ENCODE results near the gene RXFP2. TPM values are rescaled to one million over a fixed set of nuclear protein-coding genes. Genes with fewer than 3 reads are reported as not detected.

Gene RXFP2
- total and polyA plus RNA-seq, 2 donors from 2014 or later, result 0.09 TPM; not detected in 1

GRCh38 chr13:31733647-31734046, 5.7 kb upstream of the RXFP2 start:
- intact Hi-C loops (cut with DNase I), result loop anchor here (10.0 kb wide), 1 partner anchor 299 kb away; no protein-coding TSS in a partner anchor
- H3K9me3 ChIP-seq (ENCODE audit: control insufficient read depth in 2 of 3, insufficient read depth in 1 of 3, low read length in 3 of 3), result no peaks in the 10 kb centered on the region
- H3K27ac ChIP-seq (ENCODE audit: low read depth in 2 of 2, low read length in 2 of 2), result no peak overlapping the region
- TF ChIP-seq CTCF (IDR thresholded peaks at IDR 0.05; ENCODE audit: borderline replicate concordance, extremely low read depth, insufficient read depth), result no peak
- DNase-seq (no peak), FAIRE-seq (no peak)
- no peaks in the 10 kb centered on the region for H3K27me3 ChIP-seq (ENCODE audit: control insufficient read depth, insufficient read depth, low read length)
- no peak overlapping the region for H3K9ac ChIP-seq (ENCODE audit: low read length in 3 of 3)
- H3K4me3 ChIP-seq (ENCODE audit: low read length in 3 of 3), result no peak overlapping the region
- H3K36me3 ChIP-seq (ENCODE audit: control insufficient read depth in 2 of 3, insufficient read depth in 3 of 3, low read length in 3 of 3), result no peaks in the 10 kb centered on the region
- H3K4me1 ChIP-seq (ENCODE audit: control insufficient read depth in 2 of 3, insufficient read depth in 2 of 3, low read depth in 1 of 3, low read length in 3 of 3), result no peaks in the 10 kb centered on the region

GRCh38 chr13:31742097-31742734, 2.9 kb downstream of the RXFP2 start:
- Histone ChIP-seq H3K9ac (ENCODE audit: low read length in 3 of 3) (no peak overlapping the region), H3K4me1 (ENCODE audit: control insufficient read depth in 2 of 3, insufficient read depth in 2 of 3, low read depth in 1 of 3, low read length in 3 of 3) (no peaks in the 10 kb centered on the region), H3K36me3 (ENCODE audit: control insufficient read depth in 2 of 3, insufficient read depth in 3 of 3, low read length in 3 of 3) (no peaks in the 10 kb centered on the region), H3K4me3 (ENCODE audit: low read length in 3 of 3) (no peak overlapping the region), H3K27ac (ENCODE audit: low read depth in 2 of 2, low read length in 2 of 2) (no peak overlapping the region), H3K27me3 (ENCODE audit: control insufficient read depth, insufficient read depth, low read length) (no peaks in the 10 kb centered on the region), H3K9me3 (ENCODE audit: control insufficient read depth in 2 of 3, insufficient read depth in 1 of 3, low read length in 3 of 3) (no peaks in the 10 kb centered on the region)
- peak; percentile 87 for TF ChIP-seq CTCF (IDR thresholded peaks at IDR 0.05; ENCODE audit: borderline replicate concordance, extremely low read depth, insufficient read depth)
- intact Hi-C loops (cut with DNase I), result no loop called here
- peak; percentile 70 to 84 (median 74) for DNase-seq
- peak; percentile 64 for FAIRE-seq

GRCh38 chr13:31747291-31747690, 8.0 kb downstream of the RXFP2 start:
- no peaks in the 10 kb centered on the region for H3K9me3 ChIP-seq (ENCODE audit: control insufficient read depth in 2 of 3, insufficient read depth in 1 of 3, low read length in 3 of 3)
- no peak for TF ChIP-seq CTCF (IDR thresholded peaks at IDR 0.05; ENCODE audit: borderline replicate concordance, extremely low read depth, insufficient read depth)
- FAIRE-seq, result no peak

GRCh38 chr13:31747966-31748365, 8.6 kb downstream of the RXFP2 start:
- FAIRE-seq (no peak), DNase-seq (no peak)
- Histone ChIP-seq H3K27me3 (ENCODE audit: control insufficient read depth, insufficient read depth, low read length) (no peaks in the 10 kb centered on the region), H3K36me3 (ENCODE audit: control insufficient read depth in 2 of 3, insufficient read depth in 3 of 3, low read length in 3 of 3) (no peaks in the 10 kb centered on the region), H3K9me3 (ENCODE audit: control insufficient read depth in 2 of 3, insufficient read depth in 1 of 3, low read length in 3 of 3) (no peaks in the 10 kb centered on the region), H3K4me1 (ENCODE audit: control insufficient read depth in 2 of 3, insufficient read depth in 2 of 3, low read depth in 1 of 3, low read length in 3 of 3) (no peaks in the 10 kb centered on the region), H3K4me3 (ENCODE audit: low read length in 3 of 3) (no peak overlapping the region), H3K9ac (ENCODE audit: low read length in 3 of 3) (no peak overlapping the region), H3K27ac (ENCODE audit: low read depth in 2 of 2, low read length in 2 of 2) (no peak overlapping the region)
- no peak for TF ChIP-seq CTCF (IDR thresholded peaks at IDR 0.05; ENCODE audit: borderline replicate concordance, extremely low read depth, insufficient read depth)
- intact Hi-C loops (cut with DNase I), result no loop called here

More at GRCh38 chr13:31747291-31747690, 8.0 kb downstream of the RXFP2 start:
- Histone ChIP-seq H3K27ac (ENCODE audit: low read depth in 2 of 2, low read length in 2 of 2) (no peak overlapping the region), H3K4me1 (ENCODE audit: control insufficient read depth in 2 of 3, insufficient read depth in 2 of 3, low read depth in 1 of 3, low read length in 3 of 3) (no peaks in the 10 kb centered on the region), H3K36me3 (ENCODE audit: control insufficient read depth in 2 of 3, insufficient read depth in 3 of 3, low read length in 3 of 3) (no peaks in the 10 kb centered on the region), H3K27me3 (ENCODE audit: control insufficient read depth, insufficient read depth, low read length) (no peaks in the 10 kb centered on the region), H3K4me3 (ENCODE audit: low read length in 3 of 3) (no peak overlapping the region), H3K9ac (ENCODE audit: low read length in 3 of 3) (no peak overlapping the region)
- DNase-seq, result no peak
- intact Hi-C loops (cut with DNase I), result no loop called here

Measured in kidney (tissue), 14 donors.